Epithelial cell of esophagus (primary cell): Measurements from ENCODE around the gene ZNF354C.

Source experiments
- DNase-seq: peaks from one replicate; pipeline ENCODE4 v3.0.0; 2010; ENCODE audit warnings: low read depth
- H3K4me3 ChIP-seq: 2 replicates; pipeline ENCODE4 v1.5.1; 2011; ENCODE audit warnings: mild to moderate bottlenecking, low read length, control low read depth
- CTCF ChIP-seq: IDR thresholded peaks from 2 replicates; pipeline ENCODE4 v1.5.1; 2011; ENCODE audit warnings: low read depth, mild to moderate bottlenecking, low read length, control low read depth, inconsistent platforms; ENCODE audit not compliant: insufficient read depth; ENCODE audit errors: missing control alignments

Gene ZNF354C

GRCh38 chr5:179060116-179061008 lies at the start of gene ZNF354C:
TSS of gene ZNF354C (plus strand) at chr5:179060373. CDS start at chr5:179062069, 1,696 bp downstream.
- H3K4me3 ChIP-seq: peak within 1 kb of the TSS; percentile 72
- no peak for TF ChIP-seq CTCF
- peak; percentile 86 for DNase-seq

GRCh38 chr5:179023528-179024189 lies 36.5 kb upstream of the ZNF354C start, which contains the start of gene ZNF879:
TSS of gene ZNF879 (plus strand) at chr5:179023804. CDS start at chr5:179025005, 1,201 bp downstream.
- peak; percentile 96 for DNase-seq
- TF ChIP-seq CTCF: no peak
- peak within 1 kb of the TSS; percentile 77 for H3K4me3 ChIP-seq

- no peak for TF ChIP-seq CTCF
- H3K4me3 ChIP-seq: no peak overlapping the region
- no peak for DNase-seq
Observed at GRCh38 chr5:179033004-179033580, 27.1 kb upstream of the ZNF354C start.

GRCh38 chr5:179044765-179045164 lies 15.4 kb upstream of the ZNF354C start:
- no peak for DNase-seq
- TF ChIP-seq CTCF: no peak
- H3K4me3 ChIP-seq: no peak overlapping the region

- no peak for TF ChIP-seq CTCF
- peak; percentile 67 for DNase-seq
- H3K4me3 ChIP-seq: no peak overlapping the region
Observed at GRCh38 chr5:179051784-179052183, 8.4 kb upstream of the ZNF354C start.

- H3K4me3 ChIP-seq: no peak overlapping the region
- DNase-seq: peak; percentile 9
- TF ChIP-seq CTCF: no peak
Observed at GRCh38 chr5:179054036-179054785, 6.0 kb upstream of the ZNF354C start.
